SJCRH30 (cell line): ENCODE data around the gene MUC21. TPM values are rescaled to one million over a fixed set of nuclear protein-coding genes. Genes with fewer than 3 reads are reported as not detected.

ENCODE experiments used
- DNase-seq, 2 experiments: peaks; one replicate each; pipeline ENCODE4 v3.0.0-alpha.2; 2015 to 2020
- H3K27ac ChIP-seq: fragments of 250-450 bp; sonication (Bioruptor Pico); 2 replicates; pipeline ENCODE4 v1.5.1; 2020; ENCODE audit warnings: mild to moderate bottlenecking, moderate library complexity
- H3K27me3 ChIP-seq: fragments of 250-450 bp; sonication (Bioruptor Pico); 2 replicates; pipeline ENCODE4 v1.5.1; 2020; ENCODE audit warnings: mild to moderate bottlenecking, moderate library complexity
- H3K36me3 ChIP-seq: fragments of 250-450 bp; sonication (Bioruptor Pico); 2 replicates; pipeline ENCODE4 v1.5.1; 2020; ENCODE audit warnings: mild to moderate bottlenecking, moderate library complexity
- H3K4me1 ChIP-seq: fragments of 250-450 bp; sonication (Bioruptor Pico); 2 replicates; pipeline ENCODE4 v1.5.1; 2020; ENCODE audit warnings: mild to moderate bottlenecking, moderate library complexity
- H3K4me3 ChIP-seq: fragments of 250-450 bp; sonication (Bioruptor Pico); 2 replicates; pipeline ENCODE4 v1.5.1; 2020; ENCODE audit warnings: mild to moderate bottlenecking, moderate library complexity
- H3K9me3 ChIP-seq: fragments of 250-450 bp; sonication (Bioruptor Pico); replicated peaks from 2 replicates; pipeline ENCODE4 v1.5.1; 2020; ENCODE audit warnings: mild to moderate bottlenecking, moderate library complexity
- total RNA-seq: library from RNA; depleted of rRNA; stranded (reverse); fragments of >200 nt; shearing (Covaris generic); gene quantifications from 2 replicates; pipeline ENCODE4 v1.2.3, GENCODE V29; 2014; rRNA removed

MUC21 gene
- not detected in 2 replicates for total RNA-seq

DNA sequence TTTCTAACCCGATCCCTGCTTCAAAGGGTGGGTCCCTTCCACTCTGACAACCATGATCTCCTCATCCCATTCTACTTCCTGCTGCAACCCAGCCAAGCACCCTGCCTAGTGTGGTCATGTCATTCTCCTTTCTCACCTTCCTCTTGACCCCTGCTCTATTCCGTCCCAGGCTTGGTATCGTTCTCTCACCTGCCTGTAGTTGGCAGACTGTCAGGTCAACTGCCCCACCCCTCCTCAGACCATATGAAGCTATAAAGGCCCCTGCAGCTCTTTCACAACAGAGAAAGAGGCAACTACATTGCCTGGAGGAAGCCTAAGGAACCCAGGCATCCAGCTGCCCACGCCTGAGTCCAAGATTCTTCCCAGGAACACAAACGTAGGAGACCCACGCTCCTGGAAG is at the start of gene MUC21:
Gene MUC21, plus strand, starts transcription at position 280 of the 400 bp plus-strand sequence. CDS start 241 bp downstream, outside the sequence.
- Histone ChIP-seq H3K9me3 (no peaks in the 10 kb centered on the region), H3K4me1 (no peaks in the 10 kb centered on the region), H3K27ac (no peak within 1 kb of the TSS), H3K4me3 (no peak within 1 kb of the TSS), H3K36me3 (no peaks in the 10 kb centered on the region), H3K27me3 (0 out of 2 replicates have a peak, but pooled peaks cover 5% of the 10 kb centered on the region)
- no peak for DNase-seq

DNA sequence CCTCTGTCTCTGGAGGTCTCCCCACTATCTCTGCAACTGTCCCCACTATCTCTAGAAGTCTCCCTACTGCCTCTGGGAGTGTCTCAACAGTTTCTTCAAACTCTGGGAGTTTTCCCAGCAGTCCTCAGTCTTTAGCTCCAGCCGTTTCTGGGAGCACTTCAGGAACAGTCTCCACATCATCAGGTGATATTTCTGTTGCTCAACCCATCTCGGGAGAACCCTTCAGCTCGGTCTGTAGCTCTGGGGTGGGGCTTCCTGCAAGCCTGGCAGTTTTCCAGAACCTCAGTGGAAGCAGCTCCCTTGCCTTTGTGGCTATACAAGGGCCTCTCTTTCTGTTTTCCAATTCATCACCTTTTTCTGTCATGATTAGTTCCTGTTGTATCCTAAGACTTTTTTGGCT is 48.5 kb upstream of the MUC21 start:
- no peak overlapping the region for H3K4me3 ChIP-seq
- no peaks in the 10 kb centered on the region for H3K4me1 ChIP-seq
- DNase-seq = no peak
- H3K27ac ChIP-seq = no peak overlapping the region
- H3K27me3 ChIP-seq = no peaks in the 10 kb centered on the region
- H3K9me3 ChIP-seq = no peaks in the 10 kb centered on the region
- H3K36me3 ChIP-seq = no peaks in the 10 kb centered on the region

DNA sequence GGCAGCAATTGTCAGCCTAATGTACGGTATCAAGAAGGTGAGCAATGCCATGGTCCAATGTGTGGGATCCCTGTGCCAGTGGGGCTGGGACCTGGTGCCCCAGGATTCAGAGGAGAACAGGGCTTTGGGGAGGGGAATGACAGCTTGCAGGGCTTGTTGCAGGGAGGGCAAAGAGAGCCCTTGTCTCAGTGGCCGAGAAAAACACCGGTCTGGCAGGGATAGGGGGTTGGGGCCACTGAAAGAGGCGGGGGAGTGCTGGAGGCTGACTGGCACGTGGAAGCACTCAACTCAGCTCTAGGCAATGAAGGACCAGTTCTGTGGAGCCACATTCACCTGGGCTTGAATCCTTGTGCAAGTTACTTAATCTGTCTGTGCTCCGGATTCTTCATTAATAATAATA is 46.3 kb upstream of the MUC21 start:
- Histone ChIP-seq H3K4me3 (no peak overlapping the region), H3K4me1 (no peaks in the 10 kb centered on the region; the same call in 1 of the 2 replicates), H3K27ac (no peak overlapping the region), H3K9me3 (no peaks in the 10 kb centered on the region), H3K36me3 (no peaks in the 10 kb centered on the region), H3K27me3 (no peaks in the 10 kb centered on the region)
- DNase-seq = no peak

DNA sequence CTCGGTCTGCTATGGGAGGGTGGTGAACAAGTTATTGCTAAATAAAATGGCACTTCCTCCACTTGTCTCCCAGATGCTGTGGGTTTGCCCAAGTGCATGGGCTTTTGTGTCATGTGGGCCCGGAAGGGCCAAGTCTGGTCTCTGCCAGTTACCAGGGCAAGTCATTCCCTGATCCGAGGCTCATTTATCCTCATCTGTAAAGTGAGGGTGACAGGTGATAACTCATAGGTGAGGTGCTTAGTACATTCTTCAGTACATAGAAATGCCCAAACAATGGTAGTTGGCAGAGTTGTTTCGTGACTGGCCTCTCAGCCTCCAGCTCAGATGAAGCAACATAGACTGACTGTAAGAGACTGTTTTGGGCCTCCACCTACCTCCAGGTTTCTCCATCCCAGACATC is 44.8 kb upstream of the MUC21 start:
- DNase-seq = no peak
- Histone ChIP-seq H3K4me1 (no peaks in the 10 kb centered on the region; the same call in 1 of the 2 replicates), H3K4me3 (no peak overlapping the region), H3K27ac (no peak overlapping the region), H3K27me3 (no peaks in the 10 kb centered on the region), H3K9me3 (no peaks in the 10 kb centered on the region), H3K36me3 (no peaks in the 10 kb centered on the region)

DNA sequence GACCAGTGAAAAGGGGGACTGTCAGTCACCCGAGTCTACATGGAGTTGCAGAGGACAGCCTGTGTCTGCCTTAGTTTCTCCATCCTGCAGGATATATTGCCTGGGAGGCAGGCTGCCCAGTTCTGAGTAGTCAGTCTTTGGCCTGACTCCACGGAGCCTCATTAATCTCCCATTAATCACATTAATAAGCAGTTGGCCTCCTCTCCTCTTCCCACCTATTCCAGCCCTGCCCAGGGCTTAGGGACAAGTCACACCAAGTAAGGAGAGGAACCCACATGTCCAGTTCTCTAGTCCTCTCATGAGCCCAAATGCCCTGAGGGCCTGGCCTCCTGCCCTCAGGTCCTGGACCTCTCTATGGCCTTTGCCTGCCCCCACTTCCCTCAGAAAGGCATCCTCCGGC is 44.0 kb upstream of the MUC21 start:
- Histone ChIP-seq H3K4me1 (no peaks in the 10 kb centered on the region; the same call in 1 of the 2 replicates), H3K27me3 (no peaks in the 10 kb centered on the region), H3K9me3 (no peaks in the 10 kb centered on the region), H3K27ac (no peak overlapping the region), H3K36me3 (no peaks in the 10 kb centered on the region), H3K4me3 (no peak overlapping the region)
- no peak for DNase-seq

DNA sequence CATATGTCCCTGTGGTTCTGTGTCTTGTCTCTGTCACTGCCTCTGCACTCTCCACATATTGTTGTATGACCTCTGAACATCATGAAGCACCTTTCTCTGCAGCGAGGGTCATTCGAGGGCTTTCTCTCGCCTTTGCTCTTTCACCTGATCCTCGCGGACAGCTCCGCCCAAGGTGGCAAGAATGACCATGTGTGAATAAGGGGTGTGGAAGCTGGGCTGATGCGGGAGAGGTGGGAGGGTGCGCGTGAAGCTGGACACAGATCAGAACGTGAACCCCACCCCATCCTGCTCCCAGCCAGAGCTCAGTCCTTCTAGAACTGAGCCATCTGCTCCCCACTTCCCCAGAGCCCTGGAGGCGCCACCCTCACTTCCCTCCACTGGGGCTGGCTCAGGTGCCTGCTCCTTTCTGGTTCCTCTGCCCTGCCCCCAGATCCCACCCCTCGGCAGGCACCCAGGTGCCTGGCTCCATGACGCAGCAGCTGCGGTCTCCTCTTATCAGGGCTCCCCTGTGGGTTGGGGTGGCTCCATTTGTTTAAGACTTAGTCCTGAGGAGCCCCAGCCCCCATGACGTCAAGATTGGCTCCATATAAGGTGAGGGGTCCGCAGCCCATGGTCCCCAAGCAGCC is 43.0 kb upstream of the MUC21 start, which contains the start of gene MUCL3:
Gene MUCL3, plus strand, starts transcription at position 613 of the 626 bp plus-strand sequence. CDS start 27 bp downstream, outside the sequence.
- no peak within 1 kb of the TSS for H3K4me3 ChIP-seq
- no peaks in the 10 kb centered on the region; the same call in 1 of the 2 replicates for H3K4me1 ChIP-seq
- H3K27ac ChIP-seq = no peak within 1 kb of the TSS
- H3K27me3 ChIP-seq = no peaks in the 10 kb centered on the region
- no peak for DNase-seq
- H3K36me3 ChIP-seq = no peaks in the 10 kb centered on the region
- H3K9me3 ChIP-seq = no peaks in the 10 kb centered on the region

DNA sequence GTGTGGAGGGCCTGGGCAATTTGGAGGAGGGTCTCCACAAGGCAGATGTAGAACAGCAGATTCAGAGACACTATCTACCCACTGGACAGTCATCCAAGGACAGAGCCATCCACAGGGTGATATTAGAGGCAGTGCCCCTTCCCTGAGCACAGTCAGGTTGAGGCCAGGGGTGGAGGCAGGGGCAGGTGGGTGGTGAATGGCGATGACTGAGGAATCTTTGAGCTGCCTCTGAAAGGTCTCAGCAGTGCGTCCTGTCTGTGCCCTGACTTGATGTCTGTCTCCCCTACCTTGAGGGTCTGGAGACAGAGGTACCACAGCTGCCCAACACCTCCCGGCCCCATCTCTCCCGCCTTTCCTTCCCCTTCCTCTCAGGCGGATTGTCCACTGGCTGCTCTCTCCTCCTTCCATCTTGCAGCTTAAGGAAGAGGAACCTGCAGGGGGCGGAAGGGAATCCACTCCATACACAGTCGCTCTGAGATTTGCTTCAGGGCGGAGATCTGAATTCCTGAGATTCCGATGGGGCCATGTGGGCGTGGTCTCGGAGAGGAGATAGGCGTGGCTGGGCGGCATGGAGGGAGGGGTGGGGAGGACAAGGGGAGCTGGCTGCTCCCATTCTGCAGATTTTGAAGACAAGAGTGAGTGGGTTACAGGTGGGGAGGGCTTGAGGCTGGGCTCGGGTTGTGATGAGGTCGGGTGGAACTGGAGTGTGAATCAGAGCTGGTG is 41.0 kb upstream of the MUC21 start:
- H3K36me3 ChIP-seq = no peaks in the 10 kb centered on the region
- DNase-seq = peak; percentile 72 to 79
- no peaks in the 10 kb centered on the region for H3K9me3 ChIP-seq
- no peaks in the 10 kb centered on the region; the same call in 1 of the 2 replicates for H3K4me1 ChIP-seq
- H3K27ac ChIP-seq = no peak overlapping the region
- no peaks in the 10 kb centered on the region for H3K27me3 ChIP-seq
- no peak overlapping the region for H3K4me3 ChIP-seq

DNA sequence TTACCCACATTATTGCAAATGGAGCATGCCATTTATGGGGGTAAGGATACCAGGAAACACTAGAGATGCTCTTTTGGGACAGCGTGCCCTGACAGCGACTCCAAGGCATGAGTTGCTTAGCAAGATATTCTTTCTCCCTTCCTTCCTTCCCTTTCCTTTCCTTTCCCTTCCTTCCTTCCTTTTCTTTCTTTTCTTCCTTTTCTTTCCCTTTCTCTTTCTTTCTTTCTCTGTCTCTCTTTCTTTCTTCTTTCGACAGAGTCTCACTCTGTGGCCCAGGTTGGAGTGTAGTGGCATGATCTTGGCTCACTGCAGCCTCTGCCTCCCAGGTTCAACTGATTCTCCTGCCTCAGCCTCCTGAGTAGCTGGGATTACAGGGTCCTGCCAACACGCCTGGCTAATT is 39.5 kb upstream of the MUC21 start:
- no peaks in the 10 kb centered on the region; the same call in 1 of the 2 replicates for H3K4me1 ChIP-seq
- no peak for DNase-seq
- no peaks in the 10 kb centered on the region for H3K9me3 ChIP-seq
- no peaks in the 10 kb centered on the region for H3K27me3 ChIP-seq
- no peak overlapping the region for H3K27ac ChIP-seq
- no peak overlapping the region for H3K4me3 ChIP-seq
- no peaks in the 10 kb centered on the region for H3K36me3 ChIP-seq

DNA sequence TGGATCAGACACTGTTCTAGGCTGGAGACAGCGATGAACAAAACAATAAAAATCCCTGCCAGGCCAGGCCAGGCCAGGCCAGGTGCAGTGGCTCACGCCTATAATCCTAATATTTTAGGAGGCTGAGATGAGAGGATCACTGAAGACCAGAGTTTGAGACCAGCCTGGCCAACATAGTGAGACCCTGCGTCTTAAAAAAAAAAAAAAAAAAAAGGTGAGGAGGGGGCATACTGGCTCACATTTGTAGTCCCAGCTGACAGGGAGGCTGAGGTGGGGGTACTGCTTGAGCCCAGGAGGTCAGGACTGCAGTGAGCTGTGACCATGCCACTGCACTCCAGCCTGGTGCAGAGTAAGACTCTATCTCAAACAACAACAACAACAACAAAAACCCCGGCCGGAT is 38.2 kb upstream of the MUC21 start:
- Histone ChIP-seq H3K27ac (no peak overlapping the region), H3K4me1 (no peaks in the 10 kb centered on the region; the same call in 1 of the 2 replicates), H3K36me3 (no peaks in the 10 kb centered on the region), H3K4me3 (no peak overlapping the region), H3K9me3 (no peaks in the 10 kb centered on the region), H3K27me3 (no peaks in the 10 kb centered on the region)
- DNase-seq = no peak

DNA sequence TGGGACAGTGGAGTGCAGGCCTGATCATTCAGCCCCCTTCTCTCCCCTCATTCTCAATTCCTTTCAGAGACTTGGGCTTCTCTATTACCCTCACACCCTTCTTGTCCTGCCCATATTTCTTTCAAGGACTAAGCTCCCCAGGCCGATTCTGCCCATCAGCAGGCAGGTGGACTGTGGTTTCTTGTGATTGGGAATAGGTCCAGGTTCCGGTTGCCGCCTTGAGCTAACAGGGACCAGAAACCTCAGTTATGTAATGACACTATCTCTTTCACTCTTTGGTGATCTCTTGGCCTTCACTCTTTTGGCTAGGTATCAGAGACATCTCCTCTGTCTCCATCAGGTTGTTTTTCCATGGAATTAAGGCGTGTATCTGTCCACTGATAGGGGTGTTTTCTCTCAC is 36.3 kb upstream of the MUC21 start:
- H3K27me3 ChIP-seq = no peaks in the 10 kb centered on the region
- no peak overlapping the region for H3K4me3 ChIP-seq
- H3K36me3 ChIP-seq = no peaks in the 10 kb centered on the region
- H3K9me3 ChIP-seq = no peaks in the 10 kb centered on the region
- H3K4me1 ChIP-seq = no peaks in the 10 kb centered on the region; the same call in 1 of the 2 replicates
- H3K27ac ChIP-seq = no peak overlapping the region
- DNase-seq = no peak

DNA sequence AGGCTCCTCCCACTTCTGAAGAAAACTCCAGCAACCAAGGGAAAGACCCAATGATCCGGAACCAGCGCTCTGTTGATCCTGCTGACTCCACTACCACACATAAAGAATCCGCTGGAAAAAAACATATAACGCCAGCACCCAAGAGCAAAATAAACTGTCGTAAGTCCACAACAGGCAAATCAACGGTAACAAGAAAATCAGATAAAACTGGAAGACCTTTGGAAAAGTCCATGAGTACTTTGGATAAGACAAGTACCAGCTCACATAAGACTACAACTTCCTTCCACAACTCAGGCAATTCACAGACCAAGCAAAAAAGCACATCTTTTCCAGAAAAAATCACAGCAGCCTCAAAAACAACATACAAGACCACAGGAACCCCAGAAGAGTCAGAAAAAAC is 34.7 kb upstream of the MUC21 start:
- no peak overlapping the region for H3K27ac ChIP-seq
- H3K36me3 ChIP-seq = no peaks in the 10 kb centered on the region
- no peaks in the 10 kb centered on the region for H3K4me1 ChIP-seq
- no peaks in the 10 kb centered on the region for H3K9me3 ChIP-seq
- no peak for DNase-seq
- no peaks in the 10 kb centered on the region for H3K27me3 ChIP-seq
- H3K4me3 ChIP-seq = no peak overlapping the region

DNA sequence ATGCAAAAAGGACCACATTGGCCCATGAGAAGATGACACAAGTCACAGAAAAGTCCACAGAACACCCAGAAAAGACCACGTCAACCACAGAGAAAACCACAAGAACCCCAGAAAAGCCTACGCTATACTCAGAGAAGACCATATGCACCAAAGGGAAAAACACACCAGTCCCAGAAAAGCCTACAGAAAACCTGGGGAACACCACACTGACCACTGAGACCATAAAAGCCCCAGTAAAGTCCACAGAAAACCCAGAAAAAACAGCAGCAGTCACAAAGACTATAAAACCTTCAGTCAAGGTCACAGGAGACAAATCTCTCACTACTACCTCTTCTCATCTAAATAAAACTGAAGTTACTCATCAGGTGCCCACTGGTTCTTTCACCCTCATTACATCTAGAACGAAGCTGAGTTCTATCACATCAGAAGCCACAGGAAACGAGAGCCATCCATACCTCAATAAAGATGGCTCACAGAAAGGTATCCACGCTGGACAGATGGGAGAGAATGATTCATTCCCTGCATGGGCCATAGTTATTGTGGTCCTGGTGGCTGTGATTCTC is 31.5 kb upstream of the MUC21 start:
- Histone ChIP-seq H3K36me3 (no peaks in the 10 kb centered on the region), H3K9me3 (no peaks in the 10 kb centered on the region), H3K4me1 (peaks cover 5% of the 10 kb centered on the region), H3K27me3 (peaks cover 4% of the 10 kb centered on the region; the same call in 1 of the 2 replicates), H3K4me3 (no peak overlapping the region), H3K27ac (no peak overlapping the region)
- DNase-seq = no peak

DNA sequence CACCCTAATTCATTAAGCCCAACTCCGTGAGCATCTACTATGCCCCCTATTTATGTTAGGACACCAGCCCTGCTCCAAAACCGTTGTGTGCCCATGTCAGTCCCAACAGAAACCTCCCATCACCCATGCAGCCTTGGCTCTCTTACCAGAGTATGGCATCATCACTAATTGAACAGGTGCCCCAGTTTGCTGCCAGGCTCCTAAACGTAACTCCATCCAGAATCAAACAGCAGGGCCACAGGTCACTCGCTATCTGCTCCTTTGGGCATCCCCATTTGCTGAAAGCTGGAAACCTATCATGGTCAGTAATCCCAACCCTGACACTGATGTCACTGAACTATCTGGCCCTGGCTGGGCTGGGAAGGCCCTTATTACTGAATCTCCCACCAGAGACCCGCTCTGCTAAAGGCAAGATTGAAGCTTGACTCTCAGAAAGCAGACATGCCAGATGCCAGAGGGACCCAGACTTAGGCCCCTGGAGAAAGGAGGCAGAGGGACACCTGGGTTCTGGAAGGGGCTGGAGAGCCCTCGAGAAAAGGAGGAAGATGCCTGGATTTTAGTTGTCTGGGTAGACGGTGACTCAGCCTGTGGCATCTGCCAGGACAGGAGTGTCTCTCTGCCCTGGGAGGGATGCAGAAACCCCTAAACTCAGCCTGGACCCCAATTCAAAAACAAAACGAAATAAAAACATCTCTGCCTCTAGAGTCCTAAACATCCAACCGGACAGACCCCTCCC is 28.7 kb upstream of the MUC21 start:
- H3K27ac ChIP-seq = no peak overlapping the region
- H3K36me3 ChIP-seq = no peaks in the 10 kb centered on the region
- peak overlapping the region; percentile 56 for H3K4me3 ChIP-seq
- no peaks in the 10 kb centered on the region for H3K9me3 ChIP-seq
- peaks cover 4% of the 10 kb centered on the region; the same call in 1 of the 2 replicates for H3K27me3 ChIP-seq
- peaks cover 5% of the 10 kb centered on the region for H3K4me1 ChIP-seq
- peak in 1 of 2 experiments; percentile 6 for DNase-seq

DNA sequence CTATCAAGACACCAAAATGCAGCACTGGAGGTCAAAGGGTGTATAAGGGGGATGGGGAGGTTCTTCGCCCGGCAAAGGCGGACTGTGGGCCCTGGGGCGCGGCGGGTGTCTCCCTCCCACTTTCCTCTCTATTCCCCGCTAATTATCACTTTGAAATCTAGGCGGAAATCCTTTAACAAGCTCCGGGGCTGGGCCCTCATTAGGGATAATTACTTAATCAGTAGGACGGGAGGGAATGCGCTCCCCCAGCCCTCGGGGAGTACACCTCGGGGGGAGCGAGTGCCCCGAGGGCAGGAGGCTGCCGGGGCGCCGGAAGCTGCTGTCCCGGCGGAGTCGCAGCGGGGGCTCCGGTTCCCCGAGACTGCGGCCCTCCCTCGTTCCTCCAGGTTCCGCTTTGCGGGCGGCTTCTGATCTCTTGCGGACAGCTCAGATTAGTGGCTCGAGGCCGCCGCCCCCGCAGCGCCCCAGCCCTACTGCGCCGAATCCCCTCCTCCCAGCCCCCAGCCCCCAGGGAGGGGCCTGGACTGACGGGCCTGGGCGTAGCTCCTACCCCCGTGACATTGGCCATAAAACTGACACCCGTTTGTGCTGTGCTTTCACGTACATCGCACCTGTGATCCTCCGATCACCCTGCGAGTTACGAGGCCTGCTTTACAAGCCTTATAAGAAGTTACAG is 28.0 kb upstream of the MUC21 start:
- Histone ChIP-seq H3K27me3 (peaks cover 4% of the 10 kb centered on the region; the same call in 1 of the 2 replicates), H3K4me1 (peaks cover 5% of the 10 kb centered on the region), H3K36me3 (no peaks in the 10 kb centered on the region), H3K27ac (no peak overlapping the region), H3K4me3 (peak overlapping the region; percentile 56), H3K9me3 (no peaks in the 10 kb centered on the region)
- peak; percentile 67 to 70 for DNase-seq
